HG03521 (cell line): ENCODE measurements around the gene SPAG6.
"Not testable (repeated sequence)": the region's sequence is repeated elsewhere in the genome, so short reads cannot be mapped to it uniquely, and the experiment has no call there.

Experiments used
- ATAC-seq: cut with Tn5 transposase; IDR thresholded peaks from one replicate; pipeline ENCODE4 v1.9.1; 2021; ENCODE audit warnings: mild to moderate bottlenecking, moderate library complexity; ENCODE audit not compliant: unreplicated experiment

SPAG6 gene

GRCh38 chr10:22345301-22346095 is at the start of gene SPAG6:
Gene SPAG6 (plus strand): TSS chr10:22345496. CDS start chr10:22345612, 116 bp downstream.
- ATAC-seq = peak; percentile 32

- no peak for ATAC-seq
Measured at GRCh38 chr10:22301193-22301592, 44.1 kb upstream of the SPAG6 start.

GRCh38 chr10:22303461-22303860 is 41.8 kb upstream of the SPAG6 start:
- no peak for ATAC-seq

- no peak for ATAC-seq
Measured at GRCh38 chr10:22305721-22306120, 39.6 kb upstream of the SPAG6 start.

- ATAC-seq = peak; percentile 95
Measured at GRCh38 chr10:22308390-22308789, 36.9 kb upstream of the SPAG6 start.

GRCh38 chr10:22309180-22310000 is 35.9 kb upstream of the SPAG6 start:
- no peak for ATAC-seq

- not testable (repeated sequence) for ATAC-seq
Measured at GRCh38 chr10:22310012-22310411, 35.3 kb upstream of the SPAG6 start.

- no peak for ATAC-seq
Measured at GRCh38 chr10:22310928-22311327, 34.4 kb upstream of the SPAG6 start.

- no peak for ATAC-seq
Measured at GRCh38 chr10:22314852-22315251, 30.4 kb upstream of the SPAG6 start.

- ATAC-seq = peak; percentile 30
Measured at GRCh38 chr10:22315455-22316285, 29.6 kb upstream of the SPAG6 start.

- peak; percentile 57 for ATAC-seq
Measured at GRCh38 chr10:22316286-22317075, 28.8 kb upstream of the SPAG6 start, which contains the start of gene COMMD3. Gene COMMD3 (plus strand): TSS chr10:22316388. CDS start chr10:22316418, 30 bp downstream.

- peak; percentile 20 for ATAC-seq
Measured at GRCh38 chr10:22317076-22317370, 28.3 kb upstream of the SPAG6 start.

- ATAC-seq = no peak
Measured at GRCh38 chr10:22317771-22318565, 27.3 kb upstream of the SPAG6 start.

GRCh38 chr10:22318772-22319171 is 26.5 kb upstream of the SPAG6 start:
- ATAC-seq = no peak

GRCh38 chr10:22319547-22319979 is 25.7 kb upstream of the SPAG6 start:
- ATAC-seq = no peak

- no peak for ATAC-seq
Measured at GRCh38 chr10:22319980-22320558, 25.2 kb upstream of the SPAG6 start.

GRCh38 chr10:22320591-22321155 is 24.6 kb upstream of the SPAG6 start, which contains the start of gene BMI1:
Gene BMI1 (plus strand): TSS chr10:22321099. CDS start chr10:22326450, 5,351 bp downstream.
- peak; percentile 19 for ATAC-seq

GRCh38 chr10:22321156-22321923 is 24.0 kb upstream of the SPAG6 start:
- no peak for ATAC-seq
